Activated CD4-positive, CD25-positive, alpha-beta regulatory T cell treated with anti-CD3 and anti-CD28 coated beads, Interleukin-2, amount 50 U/mL, for 72 hours (primary cell): ENCODE data around the gene PGK2.
"Not testable (repeated sequence)": the region's sequence is repeated elsewhere in the genome, so short reads cannot be mapped to it uniquely, and the experiment has no call there.

Experiments
- DNase-seq: peaks from one replicate; pipeline ENCODE4 v3.0.0; 2021

The PGK2 gene

GRCh38 chr6:49787176-49787575 lies at the start of gene PGK2:
TSS of gene PGK2 (minus strand) at chr6:49787285. CDS start at chr6:49787187, 98 bp downstream.
- no peak for DNase-seq

- no peak for DNase-seq
Observed at GRCh38 chr6:49835140-49835539, 48.1 kb upstream of the PGK2 start.

- DNase-seq = no peak
Observed at GRCh38 chr6:49833386-49833785, 46.3 kb upstream of the PGK2 start.

- DNase-seq = no peak
Observed at GRCh38 chr6:49826743-49827406, 39.8 kb upstream of the PGK2 start.

GRCh38 chr6:49815166-49815565 lies 28.1 kb upstream of the PGK2 start:
- DNase-seq = no peak

- DNase-seq = no peak
Observed at GRCh38 chr6:49813248-49813647, 26.2 kb upstream of the PGK2 start.

- DNase-seq = no peak
Observed at GRCh38 chr6:49806145-49806544, 19.1 kb upstream of the PGK2 start.

GRCh38 chr6:49805246-49805645 lies 18.2 kb upstream of the PGK2 start:
- DNase-seq = no peak

GRCh38 chr6:49801525-49801924 lies 14.4 kb upstream of the PGK2 start:
- DNase-seq = no peak

GRCh38 chr6:49799090-49799489 lies 12.0 kb upstream of the PGK2 start:
- DNase-seq = no peak

GRCh38 chr6:49796842-49797455 lies 9.9 kb upstream of the PGK2 start:
- not testable (repeated sequence) for DNase-seq

- DNase-seq = no peak
Observed at GRCh38 chr6:49790341-49790740, 3.3 kb upstream of the PGK2 start.

GRCh38 chr6:49784272-49784671 lies 2.8 kb downstream of the PGK2 start:
- no peak for DNase-seq

- no peak for DNase-seq
Observed at GRCh38 chr6:49782725-49783124, 4.4 kb downstream of the PGK2 start.

GRCh38 chr6:49782293-49782692 lies 4.8 kb downstream of the PGK2 start:
- DNase-seq = no peak

GRCh38 chr6:49776444-49776843 lies 10.6 kb downstream of the PGK2 start:
- no peak for DNase-seq

- no peak for DNase-seq
Observed at GRCh38 chr6:49775043-49775442, 12.0 kb downstream of the PGK2 start.

GRCh38 chr6:49772285-49772684 lies 14.8 kb downstream of the PGK2 start:
- DNase-seq = no peak

GRCh38 chr6:49766762-49767161 lies 20.3 kb downstream of the PGK2 start:
- DNase-seq = no peak

GRCh38 chr6:49764571-49765236 lies 22.4 kb downstream of the PGK2 start:
- no peak for DNase-seq

- no peak for DNase-seq
Observed at GRCh38 chr6:49744259-49744658, 42.8 kb downstream of the PGK2 start, which contains the start of gene CRISP3. TSS of gene CRISP3 (minus strand) at chr6:49744388. CDS start at chr6:49744367, 21 bp downstream.

- no peak for DNase-seq
Observed at GRCh38 chr6:49743429-49743828, 43.7 kb downstream of the PGK2 start.

GRCh38 chr6:49739423-49739822 lies 47.7 kb downstream of the PGK2 start:
- DNase-seq = no peak

- no peak for DNase-seq
Observed at GRCh38 chr6:49736017-49736508, 51.0 kb downstream of the PGK2 start.
